Keratinocyte (primary cell): ENCODE measurements around the gene GPBP1. TPM values are rescaled to one million over a fixed set of nuclear protein-coding genes. Genes with fewer than 3 reads are reported as not detected.

Source experiments
- DNase-seq: peaks from one replicate; pipeline ENCODE4 v3.0.0-alpha.2; 2011; ENCODE audit warnings: low read depth, missing footprints, low spot score
- FAIRE-seq: peaks from 2 replicates; lab custom pipeline; 2011; peaks lifted over from hg19 to GRCh38; lab: Jason Lieb, UNC
- H2AFZ ChIP-seq: 2 replicates; pipeline ENCODE4 v1.6.0; 2012; ENCODE audit warnings: low read length, control low read depth, inconsistent platforms; ENCODE audit not compliant: control insufficient read depth
- H3K27ac ChIP-seq: 2 replicates; pipeline ENCODE4 v1.5.1; 2011; ENCODE audit warnings: low read length; ENCODE audit not compliant: control insufficient read depth, insufficient read depth
- H3K27me3 ChIP-seq: 3 replicates; pipeline ENCODE4 v1.6.0; 2011; ENCODE audit warnings: low read length; ENCODE audit not compliant: control insufficient read depth, insufficient read depth; ENCODE audit errors: extremely low read depth
- H3K36me3 ChIP-seq, 2 experiments: 2 replicates in 1 of 2; 3 replicates in 1 of 2; pipeline ENCODE4 v1.5.1; 2011; ENCODE audit warnings: low read length in 2 of 2, mild to moderate bottlenecking in 1 of 2; ENCODE audit not compliant: control insufficient read depth in 2 of 2, insufficient read depth in 2 of 2; ENCODE audit errors: extremely low read depth in 1 of 2
- H3K4me1 ChIP-seq: 3 replicates; pipeline ENCODE4 v1.5.1; 2011; ENCODE audit warnings: low read length; ENCODE audit not compliant: control insufficient read depth, insufficient read depth; ENCODE audit errors: extremely low read depth
- H3K4me2 ChIP-seq: 3 replicates; pipeline ENCODE4 v1.6.0; 2011; ENCODE audit warnings: low read depth, low read length; ENCODE audit not compliant: control insufficient read depth, insufficient read depth; ENCODE audit errors: extremely low read depth
- H3K4me3 ChIP-seq, 3 experiments: fragments of 200-600 bp in 1 of 3; sonication (generic) in 1 of 3; 2 replicates in 2 of 3; 3 replicates in 1 of 3; pipeline ENCODE4 v1.5.1; 2011 to 2016; ENCODE audit warnings: low read length in 3 of 3, mild to moderate bottlenecking in 3 of 3, control low read depth in 2 of 3, inconsistent platforms in 1 of 3, low read depth in 1 of 3, mixed read lengths in 1 of 3, mixed run types in 1 of 3, moderate library complexity in 1 of 3; ENCODE audit not compliant: control insufficient read depth in 2 of 3, insufficient read depth in 2 of 3; ENCODE audit errors: extremely low read depth in 1 of 3
- H3K79me2 ChIP-seq: 2 replicates; pipeline ENCODE4 v1.6.0; 2012; ENCODE audit warnings: low read length; ENCODE audit not compliant: control insufficient read depth, insufficient read depth
- H3K9ac ChIP-seq: 3 replicates; pipeline ENCODE4 v1.6.0; 2011; ENCODE audit warnings: low read length; ENCODE audit not compliant: control insufficient read depth, insufficient read depth; ENCODE audit errors: extremely low read depth
- H3K9me1 ChIP-seq: 3 replicates; pipeline ENCODE4 v1.6.0; 2011; ENCODE audit warnings: low read length; ENCODE audit not compliant: control insufficient read depth, insufficient read depth; ENCODE audit errors: extremely low read depth
- H3K9me3 ChIP-seq: 2 replicates; pipeline ENCODE4 v1.5.1; 2012; ENCODE audit warnings: low read depth, low read length; ENCODE audit not compliant: control insufficient read depth
- H4K20me1 ChIP-seq: 3 replicates; pipeline ENCODE4 v1.6.0; 2011; ENCODE audit warnings: low read length; ENCODE audit not compliant: control insufficient read depth, insufficient read depth; ENCODE audit errors: extremely low read depth
- EZH2 ChIP-seq: IDR thresholded peaks from one replicate; pipeline ENCODE4 v1.6.1; 2012; ENCODE audit warnings: inconsistent platforms, mild to moderate bottlenecking, low read length, moderate library complexity
- dilution Hi-C: fragments of 300-500 bp; cut with MboI; formaldehyde crosslinking; loops from one replicate; pipeline ENCODE4 v1.7.0; 2020; ENCODE audit warnings: low sequenced_read_pairs; ENCODE audit not compliant: extremely low pct_ligation_motif_present
- polyA plus RNA-seq, 5 experiments: library from polyadenylated mRNA; depleted of rRNA in 3 of 5; stranded (reverse) in 3 of 5; stranded (forward) in 1 of 5; unstranded in 1 of 5; fragments of >200 nt; gene quantifications; 1 replicate in 1 of 5; 2 replicates in 3 of 5; 3 replicates in 1 of 5; pipeline versions ENCODE4 v1.2.1 to v1.2.3, GENCODE V29; 2011 to 2012; ENCODE audit warnings: missing spikeins in 2 of 5, low read depth in 1 of 5, low replicate concordance in 1 of 5
- TF ChIP-seq, protein P1 (sequence below), 3 experiments: IDR thresholded peaks in 1 of 3; conservative IDR thresholded peaks in 1 of 3; optimal IDR thresholded peaks in 1 of 3; 2 replicates in 2 of 3; 3 replicates in 1 of 3; pipeline versions ENCODE3 to v1.5.1; 2011; ENCODE audit warnings: low read length in 3 of 3, mild to moderate bottlenecking in 3 of 3, moderate library complexity in 2 of 3, control low read depth in 1 of 3, inconsistent platforms in 1 of 3; ENCODE audit not compliant: insufficient read depth in 2 of 3; ENCODE audit errors: extremely low read depth in 1 of 3

Gene GPBP1
- polyA plus RNA-seq, 1 donor (not counting 4 experiments of a cell fraction or from before 2014, with no cell fraction given): 44.1 TPM

DNA sequence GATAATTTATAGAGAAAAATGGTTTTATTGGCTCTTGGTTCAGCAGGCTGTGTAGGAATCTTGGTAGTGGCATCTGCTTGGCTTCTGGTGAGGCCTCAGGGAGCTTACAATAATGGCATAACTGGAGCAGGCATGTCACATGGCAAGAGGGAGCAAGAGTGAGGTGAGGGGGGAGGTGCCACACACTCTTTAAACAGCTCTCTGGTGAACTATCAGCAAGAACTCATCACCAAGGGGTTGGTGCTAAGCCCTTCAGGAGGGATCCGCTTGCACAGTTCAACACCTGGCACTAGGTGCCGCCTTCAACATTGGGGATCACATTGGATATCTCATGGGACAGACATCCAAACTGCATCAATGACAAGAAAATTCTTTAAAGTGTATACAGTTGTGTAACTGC is 10.5 kb downstream of the GPBP1 start:
- peaks cover 2% of the 10 kb centered on the region for H3K9me1 ChIP-seq
- no peaks in the 10 kb centered on the region for H3K27me3 ChIP-seq
- no peak overlapping the region for H3K27ac ChIP-seq
- peaks cover 19% of the 10 kb centered on the region for H3K4me1 ChIP-seq
- no peak overlapping the region for H3K4me2 ChIP-seq
- no peak overlapping the region for H3K9ac ChIP-seq
- H2AFZ ChIP-seq: no peak overlapping the region
- no peak overlapping the region for H3K4me3 ChIP-seq
- H3K36me3 ChIP-seq: peaks cover 3% of the 10 kb centered on the region in 2 experiments
- no peak for TF ChIP-seq EZH2
- TF ChIP-seq, protein P1, sequence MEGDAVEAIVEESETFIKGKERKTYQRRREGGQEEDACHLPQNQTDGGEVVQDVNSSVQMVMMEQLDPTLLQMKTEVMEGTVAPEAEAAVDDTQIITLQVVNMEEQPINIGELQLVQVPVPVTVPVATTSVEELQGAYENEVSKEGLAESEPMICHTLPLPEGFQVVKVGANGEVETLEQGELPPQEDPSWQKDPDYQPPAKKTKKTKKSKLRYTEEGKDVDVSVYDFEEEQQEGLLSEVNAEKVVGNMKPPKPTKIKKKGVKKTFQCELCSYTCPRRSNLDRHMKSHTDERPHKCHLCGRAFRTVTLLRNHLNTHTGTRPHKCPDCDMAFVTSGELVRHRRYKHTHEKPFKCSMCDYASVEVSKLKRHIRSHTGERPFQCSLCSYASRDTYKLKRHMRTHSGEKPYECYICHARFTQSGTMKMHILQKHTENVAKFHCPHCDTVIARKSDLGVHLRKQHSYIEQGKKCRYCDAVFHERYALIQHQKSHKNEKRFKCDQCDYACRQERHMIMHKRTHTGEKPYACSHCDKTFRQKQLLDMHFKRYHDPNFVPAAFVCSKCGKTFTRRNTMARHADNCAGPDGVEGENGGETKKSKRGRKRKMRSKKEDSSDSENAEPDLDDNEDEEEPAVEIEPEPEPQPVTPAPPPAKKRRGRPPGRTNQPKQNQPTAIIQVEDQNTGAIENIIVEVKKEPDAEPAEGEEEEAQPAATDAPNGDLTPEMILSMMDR (optimal IDR thresholded peaks at IDR 0.05 in 1 of 3, IDR thresholded peaks at IDR 0.05 in 1 of 3, conservative IDR thresholded peaks at IDR 0.05 in 1 of 3; ENCODE audit: extremely low read depth in 1 of 3, insufficient read depth in 2 of 3, low read length in 3 of 3): peak in 1 of 3 experiments; percentile 51
- no peaks in the 10 kb centered on the region for H3K9me3 ChIP-seq
- H4K20me1 ChIP-seq: peaks cover 13% of the 10 kb centered on the region
- dilution Hi-C loops: no loop called here
- peaks cover 99% of the 10 kb centered on the region for H3K79me2 ChIP-seq
- DNase-seq: no peak
- FAIRE-seq: no peak

DNA sequence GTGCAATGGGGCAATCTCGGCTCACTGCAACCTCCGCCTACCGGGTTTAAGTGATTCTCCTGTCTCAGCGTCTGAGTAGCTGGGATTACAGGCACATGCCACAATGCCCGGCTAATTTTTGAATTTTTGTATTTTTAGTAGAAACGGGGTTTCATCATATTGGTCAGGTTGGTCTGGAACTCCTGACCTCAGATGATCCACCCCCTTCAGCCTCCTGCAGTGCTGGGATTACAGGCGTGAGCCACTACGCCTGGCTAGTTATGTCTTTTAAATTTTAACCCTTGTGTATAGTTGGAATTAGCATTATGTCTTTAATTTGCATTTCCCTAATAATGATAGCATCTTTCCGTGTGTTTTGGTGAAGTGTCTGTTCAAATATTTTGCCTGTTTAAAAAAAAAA is 11.5 kb downstream of the GPBP1 start:
- Histone ChIP-seq H3K9me1 (peaks cover 2% of the 10 kb centered on the region), H3K9ac (no peak overlapping the region), H3K4me2 (no peak overlapping the region), H3K36me3 (peaks cover 3% of the 10 kb centered on the region in 2 experiments), H3K79me2 (peaks cover 99% of the 10 kb centered on the region), H3K9me3 (no peaks in the 10 kb centered on the region), H3K27ac (no peak overlapping the region), H2AFZ (no peak overlapping the region), H3K27me3 (no peaks in the 10 kb centered on the region), H3K4me3 (no peak overlapping the region), H4K20me1 (peaks cover 13% of the 10 kb centered on the region), H3K4me1 (peaks cover 16% of the 10 kb centered on the region)
- TF ChIP-seq, protein P1 (optimal IDR thresholded peaks at IDR 0.05 in 1 of 3, IDR thresholded peaks at IDR 0.05 in 1 of 3, conservative IDR thresholded peaks at IDR 0.05 in 1 of 3; ENCODE audit: extremely low read depth in 1 of 3, insufficient read depth in 2 of 3, low read length in 3 of 3): no peak
- no peak for TF ChIP-seq EZH2
- dilution Hi-C loops: no loop called here
- DNase-seq (no peak), FAIRE-seq (no peak)
